Astrocyte of the spinal cord (primary cell): ENCODE data around the gene ST6GALNAC3.

Experiments
- DNase-seq: peaks from one replicate; pipeline ENCODE4 v3.0.0; 2011; ENCODE audit warnings: low read depth, low spot score
- H3K4me3 ChIP-seq: 2 replicates; pipeline ENCODE4 v1.5.1; 2011; ENCODE audit warnings: low read depth, mild to moderate bottlenecking, low read length, moderate library complexity
- CTCF ChIP-seq: IDR thresholded peaks from 2 replicates; pipeline ENCODE4 v1.5.1; 2012; ENCODE audit warnings: low read depth, mild to moderate bottlenecking, low read length, inconsistent platforms
- in situ Hi-C: cut with HindIII; loops from 2 replicates; pipeline ENCODE4 v1.10.0; 2017; ENCODE audit warnings: low sequenced_read_pairs

ST6GALNAC3 gene

GRCh38 chr1:76298399-76298798 lies 223.9 kb downstream of the ST6GALNAC3 start:
- no peak overlapping the region for H3K4me3 ChIP-seq
- TF ChIP-seq CTCF = no peak
- no peak for DNase-seq
- in situ Hi-C loops = no loop called here

GRCh38 chr1:76299036-76299435 lies 224.5 kb downstream of the ST6GALNAC3 start:
- DNase-seq = no peak

GRCh38 chr1:76300556-76300955 lies 226.0 kb downstream of the ST6GALNAC3 start:
- no peak for DNase-seq
- in situ Hi-C loops = no loop called here
- no peak overlapping the region for H3K4me3 ChIP-seq
- TF ChIP-seq CTCF = no peak

More at GRCh38 chr1:76299036-76299435, 224.5 kb downstream of the ST6GALNAC3 start:
- H3K4me3 ChIP-seq = no peak overlapping the region
- no peak for TF ChIP-seq CTCF
- in situ Hi-C loops = no loop called here

- H3K4me3 ChIP-seq = no peak overlapping the region
- in situ Hi-C loops = no loop called here
- no peak for DNase-seq
- TF ChIP-seq CTCF = no peak
Observed at GRCh38 chr1:76302711-76303339, 228.3 kb downstream of the ST6GALNAC3 start.

- TF ChIP-seq CTCF = no peak
- in situ Hi-C loops = no loop called here
Observed at GRCh38 chr1:76303340-76303717, 228.8 kb downstream of the ST6GALNAC3 start.

GRCh38 chr1:76313304-76313703 lies 238.8 kb downstream of the ST6GALNAC3 start:
- H3K4me3 ChIP-seq = no peak overlapping the region
- no peak for TF ChIP-seq CTCF
- in situ Hi-C loops = no loop called here
- DNase-seq = no peak

More at GRCh38 chr1:76303340-76303717, 228.8 kb downstream of the ST6GALNAC3 start:
- DNase-seq = no peak
- no peak overlapping the region for H3K4me3 ChIP-seq

- in situ Hi-C loops = no loop called here
- TF ChIP-seq CTCF = no peak
- H3K4me3 ChIP-seq = no peak overlapping the region
- no peak for DNase-seq
Observed at GRCh38 chr1:76314730-76315129, 240.2 kb downstream of the ST6GALNAC3 start.
